AG20443 (cell line): ENCODE measurements around the gene ZNF205.
"Not testable (repeated sequence)": the region's sequence is repeated elsewhere in the genome, so short reads cannot be mapped to it uniquely, and the experiment has no call there.

ENCODE experiments used
- DNase-seq: peaks from one replicate; pipeline ENCODE4 v3.0.0; 2012; ENCODE audit warnings: low spot score, mixed read lengths

ZNF205 gene

DNA sequence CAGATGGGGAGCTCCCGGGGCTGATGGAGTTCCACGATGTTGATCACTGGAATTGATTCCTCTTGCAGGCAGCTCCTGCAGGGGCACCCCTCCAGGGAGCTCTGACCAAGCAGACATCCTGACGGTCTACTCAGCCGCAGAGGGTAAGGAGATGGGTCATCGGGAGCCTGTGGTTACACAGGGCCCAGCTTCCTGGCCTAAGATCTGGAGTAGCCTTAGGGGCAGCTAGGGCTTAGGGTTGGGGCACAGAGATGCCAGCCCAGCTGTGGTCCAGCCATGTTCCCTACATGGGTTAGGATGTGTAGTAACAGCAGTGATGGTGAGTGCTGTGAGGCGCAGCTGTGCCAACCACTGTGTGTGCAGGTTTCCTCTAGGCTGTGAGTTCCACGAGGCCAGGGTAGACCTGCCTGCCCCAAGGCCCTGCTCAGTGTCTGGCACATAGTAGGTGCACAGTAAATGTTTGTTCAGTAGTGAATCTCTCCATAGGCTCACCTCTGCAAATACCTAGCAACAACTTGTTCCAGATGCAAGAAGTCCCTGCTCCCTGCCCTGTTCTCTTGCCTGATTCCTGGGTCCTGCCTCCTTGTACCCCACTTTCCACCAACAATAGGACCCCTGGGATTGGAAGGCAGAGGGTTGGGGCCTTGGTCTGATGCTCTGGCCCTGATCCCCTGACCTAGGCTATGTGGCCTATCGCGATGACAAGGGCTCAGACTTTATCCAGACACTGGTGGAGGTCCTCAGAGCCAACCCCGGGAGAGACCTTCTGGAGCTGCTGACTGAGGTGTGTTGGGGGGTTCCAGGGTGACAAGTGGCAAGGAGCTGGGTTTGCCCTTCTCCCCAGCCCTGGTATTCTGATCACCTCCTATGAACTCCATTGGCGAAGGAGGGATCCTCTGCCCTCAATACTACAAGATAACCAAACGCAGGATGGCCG is 36.1 kb downstream of the ZNF205 start:
- DNase-seq, result no peak

DNA sequence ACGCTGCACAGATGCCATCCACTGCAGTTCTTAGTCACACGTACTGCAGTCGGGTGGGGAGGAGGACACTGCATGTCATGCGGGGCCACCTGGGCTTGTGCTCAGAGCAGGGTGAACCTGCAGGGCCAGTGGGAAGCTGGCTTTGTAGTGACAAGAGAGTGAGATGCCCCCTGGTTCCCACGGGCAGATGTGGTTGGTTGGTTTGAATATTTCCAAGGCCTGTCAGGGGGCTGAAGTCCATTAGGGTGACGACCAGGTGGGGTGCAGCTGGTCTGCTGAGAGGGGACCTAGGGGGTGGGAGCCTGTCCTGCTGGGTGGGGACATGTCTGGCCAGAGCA is 36.8 kb downstream of the ZNF205 start:
- DNase-seq, result no peak

DNA sequence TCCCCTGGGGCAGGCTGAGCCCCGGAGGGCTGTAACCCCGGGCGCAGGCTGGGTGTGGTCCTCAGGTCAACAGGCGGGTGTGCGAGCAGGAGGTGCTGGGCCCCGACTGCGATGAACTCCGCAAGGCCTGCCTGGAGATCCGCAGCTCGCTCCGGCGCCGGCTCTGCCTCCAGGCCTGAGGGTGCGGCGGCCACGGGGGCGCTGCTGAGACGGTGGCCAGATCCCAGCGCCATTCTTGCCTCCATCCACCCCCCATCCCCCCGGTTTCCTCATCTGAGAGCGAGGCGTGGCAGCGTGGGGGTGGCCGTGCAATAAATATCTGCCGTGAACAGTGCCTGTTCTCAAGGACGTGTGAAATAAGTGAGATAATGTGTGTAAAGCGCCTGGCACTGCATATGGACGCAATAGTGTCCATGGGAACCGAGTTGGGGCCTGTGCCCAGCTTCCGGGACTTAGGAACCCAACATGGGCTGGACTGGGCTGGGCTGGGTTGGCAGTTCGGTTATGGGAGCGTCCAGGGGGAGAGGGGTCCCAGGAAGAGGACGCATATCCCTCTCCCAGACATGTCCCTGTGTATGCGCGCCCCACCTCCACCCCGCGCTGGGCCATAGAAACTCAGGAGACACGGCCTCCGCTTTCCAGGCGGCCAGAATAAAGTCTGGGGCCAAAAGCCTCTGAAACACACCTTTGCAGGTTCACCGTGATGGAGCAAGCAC is 37.4 kb downstream of the ZNF205 start:
- peak; percentile 68 for DNase-seq

DNA sequence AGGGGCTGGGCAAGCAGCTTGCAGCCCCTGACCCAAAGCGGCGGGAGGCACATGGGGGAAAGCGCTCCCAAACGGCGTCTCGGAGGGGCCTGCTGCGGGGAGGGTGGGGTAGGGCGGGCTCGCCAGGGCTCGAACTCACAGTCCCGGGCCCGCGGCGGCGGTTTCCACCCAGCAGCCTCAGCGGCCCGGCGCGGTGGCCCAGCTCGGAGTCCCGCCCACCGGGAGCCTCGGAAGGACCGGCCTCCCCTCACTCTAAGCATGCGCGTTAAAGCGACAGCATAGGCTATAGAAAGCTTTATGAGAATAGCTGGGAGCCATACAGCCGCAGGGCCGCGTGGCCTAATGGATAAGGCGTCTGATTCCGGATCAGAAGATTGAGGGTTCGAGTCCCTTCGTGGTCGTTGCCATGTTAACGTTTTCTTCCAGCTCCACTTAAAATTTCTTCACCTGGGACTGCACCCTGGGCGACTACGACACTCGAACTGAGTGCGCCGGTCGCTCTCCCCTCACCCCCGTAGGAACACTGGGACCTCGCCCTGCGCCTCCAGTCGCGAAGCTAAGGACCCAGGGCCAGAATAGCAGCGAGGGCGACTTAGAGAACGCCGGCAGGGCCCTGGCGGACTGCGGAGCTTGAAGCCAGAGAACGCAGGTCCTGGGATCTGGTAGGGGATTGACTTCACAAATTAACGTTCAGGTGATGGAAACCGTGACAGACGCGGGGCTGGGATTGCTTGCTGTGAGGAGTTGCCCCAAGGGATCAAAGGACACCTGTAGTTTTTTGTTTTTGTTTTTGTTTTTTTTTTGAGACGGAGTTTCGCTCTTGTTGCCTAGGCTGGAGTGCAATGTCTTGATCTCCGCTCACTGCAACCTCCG is 38.2 kb downstream of the ZNF205 start:
- DNase-seq, result peak; percentile 99

DNA sequence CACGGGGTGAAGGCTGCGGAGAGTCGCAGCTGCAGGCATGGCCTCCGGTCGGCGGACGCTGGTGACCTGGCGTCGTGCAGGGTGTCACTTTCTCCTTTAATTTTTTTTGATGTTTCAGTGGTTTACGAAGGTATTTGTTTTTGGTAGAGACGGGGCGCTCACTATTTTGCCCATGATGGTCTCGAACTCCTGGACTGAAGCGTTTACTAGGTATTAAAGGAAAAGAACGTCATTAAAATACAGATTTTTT is 39.6 kb downstream of the ZNF205 start:
- no peak for DNase-seq

DNA sequence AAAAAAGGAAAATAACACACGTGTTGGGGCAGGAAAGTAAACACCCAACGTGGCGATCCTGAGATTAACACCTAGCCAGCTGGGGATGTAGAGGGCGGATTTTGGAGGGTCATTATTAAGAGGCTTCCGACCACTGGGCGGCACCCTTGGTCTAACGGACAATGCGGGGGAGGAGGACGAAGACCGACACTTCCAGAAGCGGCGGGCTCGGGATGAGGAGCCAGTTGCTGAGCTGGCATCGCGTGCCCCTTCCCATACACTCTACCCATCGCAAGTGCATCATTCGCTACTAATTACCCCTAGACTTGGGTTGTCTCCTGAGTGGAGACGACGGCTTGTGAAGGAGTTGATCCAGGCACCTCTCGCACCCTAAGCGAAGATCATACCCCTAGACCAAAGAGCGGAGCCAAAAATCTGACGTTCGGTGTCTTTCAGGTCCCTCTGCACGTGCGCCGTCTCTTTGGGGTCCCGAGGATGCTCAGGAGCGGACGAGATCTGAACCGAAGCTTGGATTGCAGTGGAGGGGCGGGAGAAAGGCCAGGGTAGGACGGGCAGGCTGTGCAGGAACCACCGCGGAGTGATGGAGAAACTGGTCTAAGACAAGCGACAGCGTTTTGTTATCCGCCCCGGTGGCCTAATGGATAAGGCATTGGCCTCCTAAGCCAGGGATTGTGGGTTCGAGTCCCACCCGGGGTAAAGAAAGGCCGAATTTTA is 40.0 kb downstream of the ZNF205 start:
- peak; percentile 73 for DNase-seq

DNA sequence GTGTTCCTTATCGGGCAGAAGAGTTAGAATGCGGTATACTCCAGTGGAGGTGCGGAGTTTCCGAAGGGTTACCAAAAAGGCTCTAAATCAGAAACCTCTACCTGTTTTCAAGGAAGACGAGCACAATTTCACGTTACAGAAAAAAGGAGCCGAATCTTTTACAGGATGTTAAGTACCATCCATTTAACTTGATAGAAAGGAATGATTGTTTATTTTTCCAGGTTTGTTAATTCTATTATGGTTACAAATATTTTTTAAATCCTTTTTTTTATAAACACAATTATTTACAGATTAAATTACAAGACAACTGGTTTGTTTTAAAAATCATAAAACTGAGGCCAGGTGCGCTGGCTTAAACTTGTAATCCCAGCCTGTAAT is 40.6 kb downstream of the ZNF205 start:
- DNase-seq, result no peak

DNA sequence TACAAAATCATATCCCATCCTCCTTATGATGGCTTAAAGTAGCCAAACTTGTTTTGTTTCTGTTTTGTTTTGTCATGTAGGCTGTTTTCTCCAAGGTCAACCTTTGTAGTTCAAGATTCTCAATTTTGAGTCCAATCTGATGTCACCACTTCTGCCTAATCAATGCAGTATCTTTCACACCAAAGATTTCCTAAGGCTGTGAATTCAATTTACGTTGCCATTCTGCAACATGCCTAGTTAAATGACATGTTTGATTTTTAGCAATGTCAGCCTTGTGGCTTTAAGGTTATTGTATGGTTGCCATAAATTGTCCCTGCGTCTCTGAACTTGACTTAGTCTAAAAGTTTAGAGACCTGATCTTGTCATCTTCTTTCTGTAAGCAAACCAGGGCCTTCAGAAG is 42.8 kb downstream of the ZNF205 start:
- DNase-seq, result no peak

DNA sequence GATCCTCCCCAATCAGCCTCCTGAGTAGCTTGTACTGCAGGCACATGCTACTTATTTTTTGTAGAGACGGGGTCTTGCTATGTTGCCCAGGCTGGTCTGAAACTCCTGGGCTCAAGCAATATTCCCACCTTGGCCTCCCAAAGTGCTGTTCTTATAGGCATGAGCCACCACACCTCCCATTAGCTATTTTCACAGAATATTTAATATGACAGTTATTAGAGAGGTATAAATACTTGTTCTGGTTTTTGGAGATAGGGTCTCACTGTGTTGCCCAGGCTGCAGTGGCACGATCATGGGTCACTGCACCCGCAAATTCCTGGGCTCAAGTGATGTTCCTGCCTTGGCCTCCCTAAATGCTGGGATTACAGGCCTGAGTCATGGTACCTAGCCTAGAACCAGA is 43.6 kb downstream of the ZNF205 start:
- no peak for DNase-seq

DNA sequence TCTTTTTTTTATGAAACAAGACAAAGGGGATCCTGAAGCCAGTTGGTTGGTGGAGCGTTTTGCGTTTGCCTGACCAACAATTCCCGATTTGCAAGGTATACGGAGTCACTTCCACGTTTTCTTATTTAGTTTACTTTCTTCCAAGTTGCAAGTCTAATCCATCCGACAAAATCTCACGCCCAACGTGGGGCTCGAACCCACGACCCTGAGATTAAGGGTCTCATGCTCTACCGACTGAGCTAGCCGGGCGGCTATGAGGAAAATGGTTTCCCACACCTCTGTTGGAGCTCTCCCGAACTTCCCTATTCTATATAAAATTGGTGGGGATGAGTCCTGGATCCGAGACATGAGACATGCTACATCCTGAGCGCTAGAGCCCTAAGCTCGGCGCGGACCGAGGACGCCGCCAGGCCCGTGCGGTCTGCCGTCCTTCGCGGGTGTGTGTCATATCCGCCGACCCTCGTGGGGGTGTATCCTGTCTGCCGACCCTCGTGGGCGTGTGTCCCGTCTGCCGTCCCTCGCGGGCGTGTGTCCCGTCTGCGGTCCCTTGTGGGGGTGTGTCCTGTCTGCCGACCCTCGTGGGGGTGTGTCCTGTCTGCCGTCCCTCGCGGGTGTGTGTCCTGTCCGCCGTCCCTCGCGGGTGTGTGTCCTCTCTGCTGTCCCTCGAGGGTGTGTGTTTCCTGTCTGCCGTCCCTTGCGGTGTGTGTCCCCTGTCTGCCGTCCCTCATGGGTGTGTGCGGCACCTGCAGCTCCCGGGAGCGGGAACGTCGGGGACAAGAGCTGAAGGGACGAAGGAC is 45.0 kb downstream of the ZNF205 start:
- peak; percentile 57 for DNase-seq

DNA sequence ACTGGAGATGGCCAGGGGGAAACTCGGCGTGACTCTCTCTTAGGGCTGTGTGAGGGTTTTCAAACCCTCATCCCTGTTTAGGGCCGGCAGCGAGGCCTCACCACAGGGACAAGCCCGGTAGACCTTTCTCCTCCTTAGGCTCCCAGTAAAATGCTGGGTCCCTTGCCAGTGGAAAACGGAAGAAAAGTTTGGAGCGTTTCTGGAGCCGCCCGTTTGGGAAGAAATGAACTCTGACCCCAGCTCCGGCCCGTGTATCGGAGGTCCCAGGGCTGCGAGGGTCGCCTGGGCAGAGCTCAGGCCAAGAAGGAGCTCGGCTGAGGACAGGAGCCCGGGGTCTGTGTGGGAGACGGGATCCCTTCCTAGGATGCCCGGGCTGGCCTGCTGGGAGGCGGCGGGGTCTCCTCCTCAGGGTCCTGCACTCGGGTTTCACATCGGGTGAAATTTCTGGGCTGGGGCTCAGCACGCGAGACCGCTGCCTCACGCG is 45.7 kb downstream of the ZNF205 start:
- no peak for DNase-seq

DNA sequence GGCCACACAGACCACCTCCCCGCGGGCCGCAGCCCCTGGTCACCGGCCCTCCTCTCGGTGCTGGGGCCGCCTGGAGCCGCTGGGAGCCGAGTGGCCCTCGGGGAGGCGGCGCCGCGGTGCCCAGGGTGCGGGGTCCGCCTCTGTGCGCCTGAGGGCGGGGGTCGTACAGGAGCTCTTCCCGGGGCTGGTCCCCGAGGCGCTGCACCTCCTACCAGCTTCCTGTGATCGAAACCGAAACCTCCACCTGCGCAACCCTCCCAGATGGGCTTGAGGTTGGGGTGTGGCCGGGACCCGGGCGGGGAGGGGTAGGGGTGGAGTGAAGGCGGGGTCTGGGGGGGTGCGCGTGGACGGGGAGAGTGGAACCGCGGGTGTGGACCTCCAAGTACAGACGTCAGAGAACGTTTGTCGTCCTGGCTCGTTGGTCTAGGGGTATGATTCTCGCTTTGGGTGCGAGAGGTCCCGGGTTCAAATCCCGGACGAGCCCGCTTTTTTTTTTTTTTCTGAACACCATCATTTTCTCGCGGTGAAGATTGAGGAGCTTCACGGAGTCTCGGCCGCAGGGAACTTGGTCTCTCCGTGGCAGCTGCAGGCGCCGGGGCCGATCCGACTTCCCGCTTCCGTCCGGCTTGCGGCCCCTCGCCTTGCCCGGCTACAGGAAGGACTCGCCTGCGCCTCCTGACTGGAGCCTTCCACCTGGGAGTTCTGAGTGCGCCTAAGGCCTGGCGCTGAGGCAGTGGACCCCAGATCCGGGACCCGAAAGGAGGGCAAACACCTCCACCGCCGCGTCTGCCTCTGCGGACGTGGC is 46.3 kb downstream of the ZNF205 start:
- peak; percentile 95 for DNase-seq

DNA sequence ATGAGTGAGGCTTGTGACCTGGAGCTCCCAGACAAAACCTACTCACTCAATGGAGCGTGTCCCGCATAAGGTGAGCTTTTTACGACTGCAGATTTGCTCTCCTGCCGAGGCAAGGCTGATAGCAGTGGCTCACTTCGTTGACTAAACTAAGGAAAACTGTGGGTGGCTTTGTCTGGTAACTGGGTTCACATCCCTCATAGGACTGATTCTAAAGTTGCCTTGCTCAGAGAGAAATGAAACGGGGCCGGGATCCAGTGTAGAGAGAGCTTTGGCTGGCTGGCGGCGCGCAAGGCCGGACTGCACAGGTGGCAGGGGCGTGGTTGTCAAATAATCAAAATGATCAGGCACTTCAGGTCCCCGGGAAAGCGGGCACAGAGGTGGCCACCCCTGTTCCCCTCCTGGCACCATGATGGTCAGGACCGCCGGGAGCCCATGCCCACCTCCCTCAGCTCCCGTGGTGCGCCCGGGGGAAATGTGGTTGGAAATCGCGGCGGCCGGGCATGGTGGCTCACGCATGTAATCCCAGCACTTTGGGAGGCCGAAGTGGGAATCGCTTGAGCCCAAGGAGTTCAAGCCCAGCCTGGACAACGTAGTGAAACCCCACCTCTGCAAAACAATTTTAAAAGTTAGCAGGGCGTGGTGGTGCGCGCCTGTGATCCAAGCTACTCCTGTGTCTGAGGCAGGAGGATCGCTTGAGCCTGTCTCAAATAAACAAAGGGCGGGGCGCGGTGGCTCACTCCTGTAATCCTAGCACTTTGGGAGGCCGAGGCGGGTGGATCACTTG is 49.0 kb downstream of the ZNF205 start:
- DNase-seq, result no peak

DNA sequence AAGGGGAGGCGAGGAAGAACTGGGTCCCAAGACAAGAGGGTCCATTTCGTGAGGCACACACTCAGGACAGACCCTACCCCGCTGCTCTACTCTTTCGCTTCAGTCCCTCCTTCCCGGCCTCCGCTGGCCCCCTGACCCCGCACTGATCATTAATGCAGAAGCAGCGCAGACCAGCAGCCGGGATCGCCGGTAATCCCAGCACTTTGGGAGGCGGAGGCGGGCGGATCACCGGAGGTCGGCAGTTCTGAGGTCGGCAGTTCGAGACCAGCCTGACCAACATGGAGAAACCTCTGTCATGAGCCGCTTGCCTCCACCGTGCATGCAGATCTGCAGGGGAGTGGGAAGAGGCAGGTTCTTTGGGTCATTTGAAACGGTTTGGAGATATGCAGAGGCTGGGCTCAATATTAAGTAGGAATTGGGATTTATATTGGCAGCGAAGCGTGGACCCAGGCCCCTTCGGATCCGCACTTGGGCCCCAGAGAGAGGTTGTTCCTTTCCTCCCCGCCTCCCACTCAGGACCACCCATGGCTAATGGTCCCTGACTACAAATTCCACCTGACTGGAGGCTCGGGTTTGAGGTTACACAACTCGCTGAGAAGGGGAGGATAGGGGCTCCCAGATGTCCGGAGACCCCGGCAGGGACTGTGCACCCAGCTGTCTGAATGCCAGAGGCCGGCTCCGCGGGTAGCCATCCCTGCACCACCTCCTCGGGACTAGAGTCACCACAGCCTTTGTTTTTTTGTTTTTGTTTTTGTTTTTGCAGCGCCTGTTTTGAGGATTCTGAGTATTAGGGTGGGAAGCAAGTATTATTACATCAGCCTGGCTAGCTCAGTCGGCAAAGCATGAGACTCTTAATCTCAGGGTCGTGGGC is 52.0 kb downstream of the ZNF205 start:
- DNase-seq, result no peak

DNA sequence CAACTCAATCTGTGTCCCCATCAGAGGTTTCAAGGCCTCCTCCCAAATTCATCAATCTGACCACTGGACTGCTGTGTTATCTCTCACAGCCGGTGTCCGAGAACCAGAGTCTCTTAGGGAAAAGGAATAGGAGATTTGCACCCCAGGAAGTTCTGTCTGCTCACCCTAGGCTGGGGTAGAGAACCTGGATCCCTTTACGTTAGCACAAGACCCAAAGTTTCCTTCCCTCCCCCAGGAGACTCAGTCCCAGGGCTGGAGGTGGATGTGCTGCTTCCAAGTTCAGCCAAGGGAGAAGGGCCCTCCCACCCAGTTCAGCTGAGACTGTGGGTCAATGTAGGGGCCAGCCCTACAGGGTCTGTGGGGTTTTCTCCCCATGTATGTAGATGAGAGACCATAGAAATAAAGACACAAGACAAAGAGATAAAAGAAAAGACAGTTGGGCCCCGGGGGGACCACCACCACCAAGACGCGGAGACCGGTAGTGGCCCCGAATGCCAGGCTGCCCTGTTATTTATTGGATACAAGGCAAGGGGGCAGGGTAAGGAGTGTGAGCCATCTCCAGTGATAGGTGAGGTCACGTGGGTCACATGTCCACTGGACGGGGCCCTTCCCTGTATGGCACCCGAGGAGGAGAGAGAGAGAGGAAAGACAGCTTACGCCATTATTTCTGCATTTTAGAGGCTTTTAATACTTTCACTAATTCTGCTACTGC is 52.9 kb downstream of the ZNF205 start:
- DNase-seq, result no peak

DNA sequence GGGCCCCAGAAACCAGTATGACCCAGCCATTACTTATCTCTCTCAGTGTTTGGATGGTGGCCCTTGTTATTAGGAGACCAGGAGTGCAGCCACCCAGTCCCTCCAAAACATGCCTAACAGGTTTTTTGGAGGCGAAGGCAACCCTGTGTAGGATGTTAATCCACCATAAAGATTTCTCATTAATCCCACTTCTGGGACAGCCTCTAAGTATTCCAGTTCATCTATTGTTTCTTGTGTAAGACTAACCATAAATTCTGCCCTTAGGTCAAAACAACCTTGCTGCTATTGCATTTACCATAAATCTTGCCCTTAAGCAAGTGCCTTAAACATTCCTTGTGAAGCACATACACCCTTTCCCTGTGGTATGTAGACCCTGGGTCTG is 54.1 kb downstream of the ZNF205 start:
- DNase-seq, result no peak

DNA sequence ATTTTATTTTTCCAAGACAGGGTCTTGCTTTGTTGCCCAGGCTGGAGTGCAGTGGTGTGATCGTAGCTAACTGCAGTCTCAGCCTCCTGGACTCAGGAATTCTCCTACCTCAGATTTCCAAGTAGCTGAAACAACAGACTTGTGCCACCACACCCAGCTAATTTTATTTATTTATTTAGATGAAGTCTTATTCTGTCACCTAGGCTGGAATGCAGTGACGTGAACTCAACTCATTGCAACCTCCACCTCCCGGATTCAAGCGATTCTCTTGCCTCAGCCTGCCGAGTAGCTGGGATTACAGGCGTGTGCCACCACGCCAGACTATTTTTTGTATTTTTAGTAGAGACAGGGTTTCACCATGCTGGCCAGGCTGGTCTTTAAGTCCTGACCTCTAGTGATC is 56.3 kb downstream of the ZNF205 start:
- not testable (repeated sequence) for DNase-seq
